DOHH2 (cell line): ENCODE results near the gene ATP2B2.

ENCODE experiments used
- EZH2phosphoT487 ChIP-seq: fragments of 200-600 bp; sonication (generic); IDR thresholded peaks from 2 replicates; pipeline ENCODE4 v1.6.1; 2017; ENCODE audit warnings: borderline replicate concordance, mild to moderate bottlenecking, antibody characterized with exemption, low read length, moderate library complexity, mixed read lengths
- TF ChIP-seq, protein P1 (sequence below): fragments of 200-600 bp; sonication (generic); IDR thresholded peaks from one replicate; pipeline ENCODE4 v1.5.1; 2014; ENCODE audit warnings: antibody characterized with exemption, mild to moderate bottlenecking, low read depth, low read length; ENCODE audit not compliant: poor library complexity, severe bottlenecking

- TF ChIP-seq, protein P1, sequence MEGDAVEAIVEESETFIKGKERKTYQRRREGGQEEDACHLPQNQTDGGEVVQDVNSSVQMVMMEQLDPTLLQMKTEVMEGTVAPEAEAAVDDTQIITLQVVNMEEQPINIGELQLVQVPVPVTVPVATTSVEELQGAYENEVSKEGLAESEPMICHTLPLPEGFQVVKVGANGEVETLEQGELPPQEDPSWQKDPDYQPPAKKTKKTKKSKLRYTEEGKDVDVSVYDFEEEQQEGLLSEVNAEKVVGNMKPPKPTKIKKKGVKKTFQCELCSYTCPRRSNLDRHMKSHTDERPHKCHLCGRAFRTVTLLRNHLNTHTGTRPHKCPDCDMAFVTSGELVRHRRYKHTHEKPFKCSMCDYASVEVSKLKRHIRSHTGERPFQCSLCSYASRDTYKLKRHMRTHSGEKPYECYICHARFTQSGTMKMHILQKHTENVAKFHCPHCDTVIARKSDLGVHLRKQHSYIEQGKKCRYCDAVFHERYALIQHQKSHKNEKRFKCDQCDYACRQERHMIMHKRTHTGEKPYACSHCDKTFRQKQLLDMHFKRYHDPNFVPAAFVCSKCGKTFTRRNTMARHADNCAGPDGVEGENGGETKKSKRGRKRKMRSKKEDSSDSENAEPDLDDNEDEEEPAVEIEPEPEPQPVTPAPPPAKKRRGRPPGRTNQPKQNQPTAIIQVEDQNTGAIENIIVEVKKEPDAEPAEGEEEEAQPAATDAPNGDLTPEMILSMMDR: no peak
- TF ChIP-seq EZH2phosphoT487: no peak
These were observed 46.6 kb upstream of the ATP2B2 start for GRCh38 chr3:10551821-10552630.
